Activated naive CD8-positive, alpha-beta T cell treated with anti-CD3 and anti-CD28 coated beads, Interleukin-2, amount 50 U/mL, for 16 hours (primary cell): ENCODE measurements around the gene C19orf12.
"Not testable (repeated sequence)": the region's sequence is repeated elsewhere in the genome, so short reads cannot be mapped to it uniquely, and the experiment has no call there.

Experiments used
- DNase-seq: peaks from one replicate; pipeline ENCODE4 v3.0.0-alpha.2; 2020; ENCODE audit warnings: low read depth, low spot score

C19orf12 gene

DNA sequence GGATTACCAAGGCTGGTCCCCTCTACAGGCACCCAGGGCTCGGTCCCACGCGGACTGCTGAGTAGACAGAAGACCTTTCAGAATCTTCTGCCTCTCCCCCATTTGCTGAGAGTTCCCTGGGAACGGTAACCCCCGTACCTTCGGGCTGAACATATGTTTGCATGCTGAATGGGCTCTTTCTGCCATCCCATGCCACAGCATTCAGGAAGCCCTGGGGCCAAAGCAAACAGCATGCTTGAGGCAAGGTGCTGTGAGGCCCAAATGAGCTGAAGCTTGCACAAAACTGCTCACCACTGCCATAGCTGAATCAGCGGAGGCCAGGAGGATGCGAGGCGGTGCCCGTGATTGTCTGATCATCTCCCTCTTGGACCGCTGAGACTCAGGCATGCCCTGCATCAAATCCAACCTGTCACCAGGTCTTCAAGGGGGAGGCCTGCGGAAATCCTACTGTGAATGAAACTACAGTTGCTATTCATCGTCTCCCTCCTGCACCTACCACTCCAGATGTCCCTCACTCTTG is 16.3 kb upstream of the C19orf12 start:
- DNase-seq = no peak

DNA sequence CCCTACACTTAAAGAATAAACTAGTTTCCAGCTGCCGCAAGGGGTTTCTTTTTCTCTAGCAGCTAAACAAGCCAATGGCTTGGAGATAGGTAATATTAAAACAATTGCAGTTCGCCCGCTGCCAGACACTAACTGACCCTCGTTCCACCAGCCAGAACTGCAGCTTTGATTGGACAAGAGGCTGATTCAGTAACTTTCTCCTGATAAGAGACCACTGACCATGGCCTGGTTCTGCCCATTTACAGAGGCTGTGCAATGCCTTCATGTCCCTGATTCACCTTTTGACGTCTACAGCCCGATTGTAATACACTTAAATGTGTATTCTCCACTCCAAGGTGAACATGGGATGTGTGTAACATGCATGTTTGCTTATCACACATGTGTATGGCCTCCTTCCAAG is 12.8 kb upstream of the C19orf12 start:
- no peak for DNase-seq

DNA sequence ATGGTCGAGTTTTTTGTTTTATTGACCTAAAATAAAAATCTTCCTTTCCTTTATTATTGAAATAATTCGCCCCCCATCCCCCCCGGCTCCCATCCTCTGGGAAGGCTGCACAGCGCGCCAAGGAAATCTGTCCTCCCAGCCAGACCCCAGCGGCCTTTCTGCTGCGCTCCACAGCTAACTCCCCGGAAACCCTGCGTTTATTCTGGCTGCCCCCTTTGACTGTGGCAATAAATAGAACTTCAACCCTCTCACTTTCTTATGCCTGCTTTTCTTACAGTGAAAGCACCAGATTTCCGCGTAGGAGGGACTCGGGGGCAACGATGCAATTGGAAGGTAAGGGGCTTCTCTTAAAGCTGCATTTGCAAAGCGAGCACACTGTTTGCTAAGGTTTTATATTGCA is 9.7 kb upstream of the C19orf12 start:
- no peak for DNase-seq

DNA sequence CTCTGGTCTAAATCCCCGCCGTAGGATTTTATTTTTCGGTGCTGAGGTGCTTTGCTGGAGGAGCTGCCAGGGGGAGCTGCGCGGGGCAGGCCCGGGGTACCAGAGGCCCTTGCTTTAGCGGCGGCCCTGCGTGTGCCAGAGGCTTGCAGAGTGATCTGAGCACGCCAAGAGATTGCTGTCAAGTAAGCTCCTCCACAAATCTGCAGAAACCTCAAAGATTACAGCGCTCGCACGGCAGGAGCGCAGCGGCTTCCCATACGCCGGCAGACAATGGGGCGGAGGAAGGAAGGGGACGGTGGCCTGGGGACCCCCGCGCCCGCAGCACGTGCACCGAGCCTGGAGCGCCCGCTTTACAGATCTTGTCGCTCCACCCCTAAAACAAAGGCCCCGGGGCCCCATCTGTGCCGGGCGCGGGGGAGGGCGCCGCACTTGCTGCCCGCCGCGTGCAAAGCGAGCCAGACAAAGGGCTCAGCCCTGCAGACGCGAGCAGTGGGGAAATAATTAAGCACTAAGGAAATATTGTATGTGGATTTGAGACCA is 9.1 kb upstream of the C19orf12 start:
- DNase-seq = no peak

DNA sequence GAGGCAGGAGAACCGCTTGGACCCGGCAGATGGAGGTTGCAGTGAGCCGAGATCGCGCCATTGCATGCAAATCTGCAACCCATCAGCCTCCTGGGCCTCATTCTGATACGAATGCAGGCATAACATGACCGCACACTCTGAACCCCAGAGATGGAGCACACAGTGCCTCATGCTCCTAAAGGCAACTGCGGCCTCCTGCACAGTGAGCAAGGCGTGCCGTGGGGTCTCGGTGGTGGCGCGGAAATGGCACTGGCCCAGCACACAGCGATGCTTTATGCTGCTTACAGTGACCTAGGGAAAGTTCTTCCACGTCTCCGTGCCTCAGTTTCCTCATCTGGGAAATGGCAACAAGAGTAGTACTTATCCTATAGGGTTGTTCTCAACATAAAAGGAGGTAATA is 2.0 kb upstream of the C19orf12 start:
- no peak for DNase-seq

DNA sequence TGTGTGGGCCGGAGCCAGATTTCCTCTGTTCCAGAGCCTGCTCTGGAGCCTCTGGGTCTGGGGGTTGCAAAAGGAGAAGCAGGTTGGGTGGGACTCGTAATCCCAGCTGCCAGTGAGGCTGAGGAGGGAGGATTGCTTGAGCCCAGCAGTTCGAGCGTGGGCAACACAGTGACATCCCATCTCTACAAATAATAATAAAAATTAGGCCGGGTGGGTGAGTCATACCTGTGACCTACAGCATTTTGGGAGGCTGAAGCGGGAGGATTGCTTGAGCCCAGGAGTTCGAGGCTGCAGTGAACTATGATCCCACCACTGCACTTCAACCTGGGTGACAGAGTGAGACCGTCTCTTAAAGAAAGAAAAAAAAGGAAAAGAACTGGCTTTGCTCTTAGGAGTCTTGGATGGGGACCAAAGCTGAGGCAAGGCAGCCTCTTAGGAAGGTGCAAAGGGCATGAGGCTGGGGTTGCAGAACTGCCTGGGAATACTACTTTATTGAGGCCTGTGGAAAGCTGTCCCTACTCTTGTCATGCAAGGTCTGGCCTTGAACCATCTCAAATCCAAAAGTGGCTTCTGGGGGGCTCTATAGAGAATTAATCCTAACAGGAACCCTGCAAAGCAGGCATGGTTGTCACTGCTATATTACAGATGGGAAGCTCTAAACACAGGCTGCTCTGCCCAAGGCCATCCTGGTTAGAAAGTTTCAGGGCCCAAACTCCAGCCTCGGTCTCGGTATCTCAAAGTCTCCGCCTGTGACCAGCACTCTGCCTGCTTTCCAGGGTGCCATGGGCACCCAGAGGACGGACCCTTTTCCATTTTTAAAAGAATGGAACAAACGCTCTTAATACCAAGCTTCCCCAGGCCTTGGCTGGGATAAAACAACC is 880 bp upstream of the C19orf12 start:
- DNase-seq = no peak

DNA sequence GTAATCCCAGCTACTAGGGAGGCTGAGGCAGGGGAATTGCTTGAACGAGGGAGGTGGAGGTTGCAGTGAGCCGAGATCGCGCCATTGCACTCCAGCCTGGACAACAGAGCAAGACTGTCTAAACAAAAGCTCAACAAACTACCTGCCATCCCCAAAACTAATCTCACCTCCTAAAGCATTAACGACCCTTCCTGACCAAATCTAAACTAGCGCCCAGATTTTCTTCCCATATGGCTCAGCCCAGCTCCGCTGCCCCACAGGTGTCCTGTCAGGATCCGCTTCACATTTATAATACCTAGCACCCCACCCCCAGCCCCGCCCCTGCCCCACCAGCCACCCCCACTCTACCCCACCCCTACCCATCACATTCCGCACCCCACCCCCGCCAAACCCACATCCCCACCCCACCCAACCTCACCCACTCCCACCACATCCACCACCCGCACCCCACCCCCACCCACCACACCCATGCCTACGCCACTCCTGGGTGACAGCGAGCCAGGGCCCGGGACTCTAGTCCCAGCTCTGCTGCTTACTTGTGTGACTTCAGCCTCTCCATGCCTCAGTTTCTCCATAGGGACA is 599 bp downstream of the C19orf12 start:
- no peak for DNase-seq

DNA sequence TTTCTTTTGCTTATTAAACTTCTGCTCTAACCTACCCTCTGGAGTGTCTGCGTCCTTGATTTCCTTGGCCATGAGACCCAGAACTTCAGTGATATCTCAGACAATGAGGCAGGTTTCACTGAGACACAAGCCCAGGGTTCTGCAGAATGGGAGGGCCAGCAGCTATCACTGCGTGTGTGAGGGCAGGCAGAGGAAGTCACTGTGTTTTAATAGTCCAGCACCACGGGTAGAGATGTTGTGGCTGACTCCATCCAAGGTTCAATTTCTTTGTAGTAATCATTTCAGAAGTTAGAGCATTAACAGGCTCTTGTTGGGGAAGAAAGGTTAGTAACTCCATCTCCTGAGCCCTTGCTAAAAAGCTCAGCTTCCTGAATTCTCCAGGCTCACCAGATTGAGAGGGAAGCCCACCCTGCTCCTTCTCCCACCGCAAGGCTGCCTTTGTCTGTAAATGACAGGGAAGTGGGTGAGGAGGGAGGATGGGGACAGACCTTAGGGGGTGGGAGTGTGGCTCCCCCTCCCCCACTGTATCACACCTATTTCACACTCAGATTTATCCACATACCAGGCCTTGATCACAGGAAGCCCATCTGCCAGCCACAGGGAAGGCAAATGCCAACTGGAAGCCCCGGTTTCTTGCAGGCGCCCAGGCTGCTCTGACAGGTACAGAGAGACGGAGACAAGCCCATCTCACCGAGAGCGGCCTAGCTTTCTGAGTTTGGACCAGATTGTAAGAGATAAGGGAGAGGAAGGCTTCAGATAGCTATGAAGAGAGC is 2.1 kb downstream of the C19orf12 start:
- DNase-seq = no peak

DNA sequence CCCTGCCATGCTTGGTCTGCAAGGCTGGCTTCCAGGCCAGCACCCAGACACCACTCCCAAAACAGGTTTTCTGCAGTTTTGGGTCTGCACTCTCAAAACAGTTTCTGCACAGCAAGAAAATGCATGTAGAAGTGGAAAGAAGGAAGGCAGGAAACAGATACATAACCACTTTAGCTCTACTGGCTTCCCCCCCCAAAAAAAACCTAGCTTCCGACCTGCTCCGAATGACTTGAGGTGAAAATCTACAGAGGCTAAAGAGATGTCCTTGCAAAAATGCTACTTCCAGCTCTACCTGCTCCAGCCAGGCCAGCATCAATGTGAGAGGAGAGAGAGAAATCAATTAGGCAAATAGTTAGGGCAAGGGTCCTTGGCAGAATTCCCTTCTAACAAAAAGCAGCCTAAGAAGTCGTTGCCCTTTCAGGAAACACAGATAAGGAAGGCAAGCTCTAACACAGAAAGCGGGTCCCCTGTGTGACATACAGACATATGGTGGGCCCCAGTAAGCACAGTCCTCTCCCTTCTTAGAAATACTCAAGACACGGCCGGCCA is 3.4 kb downstream of the C19orf12 start:
- DNase-seq = no peak

DNA sequence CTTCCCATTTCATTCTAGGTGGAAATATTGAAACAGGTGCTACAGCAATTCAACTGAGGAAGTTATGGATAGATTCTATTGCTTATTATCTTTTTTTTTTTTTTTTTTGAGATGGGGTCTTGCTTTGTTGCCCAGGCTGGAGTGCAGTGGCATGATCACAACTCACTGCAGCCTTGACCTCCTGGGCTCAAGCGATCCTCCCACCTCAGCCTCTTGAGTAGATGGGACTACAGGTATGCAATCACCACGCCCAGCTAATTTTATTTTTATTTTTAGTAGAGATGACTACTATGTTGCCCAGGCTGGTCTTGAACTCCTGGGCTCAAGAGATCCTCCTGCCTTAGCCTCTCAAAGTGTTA is 5.6 kb downstream of the C19orf12 start:
- not testable (repeated sequence) for DNase-seq

DNA sequence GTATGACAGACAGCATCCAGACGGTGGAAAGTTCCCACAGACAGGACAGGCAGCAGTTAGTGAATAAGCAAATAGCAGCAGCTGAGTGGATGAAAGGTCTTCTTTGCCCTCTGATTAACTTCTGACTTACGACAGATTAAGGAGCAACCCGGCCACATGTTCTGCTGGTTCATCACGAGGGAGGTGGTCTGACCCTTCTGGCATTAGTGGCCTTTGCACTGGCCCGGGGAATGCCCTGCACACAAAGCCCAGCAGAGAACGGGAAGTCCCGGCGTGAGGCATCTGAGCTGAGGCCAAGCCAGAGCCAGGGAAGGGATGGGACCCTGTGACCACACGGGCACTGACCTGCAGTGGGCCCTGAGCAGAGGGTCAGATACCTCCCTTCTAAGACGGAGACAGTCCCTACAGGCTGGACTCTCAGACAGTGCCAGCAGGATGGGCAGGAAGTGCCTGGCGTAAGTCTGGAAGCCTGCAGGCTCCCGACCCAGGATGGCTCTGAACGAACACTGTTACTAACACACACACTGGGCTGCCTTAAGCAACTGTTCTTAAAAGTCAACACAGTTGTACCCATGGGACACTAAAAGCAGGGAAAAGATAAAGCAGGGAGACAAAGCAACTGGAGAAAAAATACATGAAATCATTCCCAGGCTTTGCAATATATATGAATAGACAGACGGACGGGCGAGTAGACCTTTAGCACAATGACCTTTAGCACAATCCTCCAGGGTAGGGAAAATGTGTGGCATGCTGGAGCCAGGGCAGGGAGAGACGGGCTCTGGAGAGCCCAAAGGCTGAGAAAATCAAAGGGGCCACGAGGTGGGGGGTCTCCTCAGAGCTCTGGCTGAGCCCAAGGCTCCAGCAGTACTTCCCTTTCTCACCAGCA is 6.3 kb downstream of the C19orf12 start:
- DNase-seq = no peak

DNA sequence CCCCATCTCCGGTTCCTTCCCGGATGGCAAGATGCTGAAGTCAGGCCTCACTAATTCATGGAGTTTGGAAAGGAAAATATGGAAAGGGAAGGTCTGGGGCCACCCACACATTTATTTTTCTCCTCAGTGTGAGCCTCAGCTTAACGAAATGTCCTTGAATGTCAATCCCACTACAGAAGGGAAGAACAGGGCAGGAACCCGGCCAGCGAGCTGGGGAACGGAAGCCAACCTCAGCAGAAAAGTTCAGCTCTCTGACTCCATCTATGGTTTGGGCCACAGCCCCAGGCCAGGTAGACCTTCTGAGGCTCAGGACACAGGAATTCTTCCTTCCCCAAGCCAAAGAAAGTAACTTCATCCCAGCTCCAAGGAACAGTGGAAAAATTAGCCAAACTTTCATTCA is 8.4 kb downstream of the C19orf12 start:
- no peak for DNase-seq

DNA sequence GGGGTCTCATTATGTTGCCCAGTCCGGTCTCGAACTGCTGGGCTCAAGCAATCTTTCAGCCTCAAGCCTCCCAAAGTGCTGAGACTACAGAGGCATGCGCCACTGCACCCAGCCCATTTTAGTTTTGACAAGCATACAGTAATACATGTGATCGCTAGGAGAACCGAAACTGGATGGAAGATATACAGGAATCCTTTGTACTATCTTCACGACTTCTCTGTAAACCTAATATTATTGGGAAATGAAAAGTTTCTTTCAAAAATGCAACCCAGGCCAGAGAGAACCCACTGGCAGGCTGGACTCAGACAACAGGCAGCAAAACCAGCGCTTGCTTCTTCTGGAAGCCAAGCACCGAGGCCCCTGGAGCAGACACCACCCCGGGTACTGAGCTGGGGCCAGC is 9.4 kb downstream of the C19orf12 start:
- DNase-seq = no peak

DNA sequence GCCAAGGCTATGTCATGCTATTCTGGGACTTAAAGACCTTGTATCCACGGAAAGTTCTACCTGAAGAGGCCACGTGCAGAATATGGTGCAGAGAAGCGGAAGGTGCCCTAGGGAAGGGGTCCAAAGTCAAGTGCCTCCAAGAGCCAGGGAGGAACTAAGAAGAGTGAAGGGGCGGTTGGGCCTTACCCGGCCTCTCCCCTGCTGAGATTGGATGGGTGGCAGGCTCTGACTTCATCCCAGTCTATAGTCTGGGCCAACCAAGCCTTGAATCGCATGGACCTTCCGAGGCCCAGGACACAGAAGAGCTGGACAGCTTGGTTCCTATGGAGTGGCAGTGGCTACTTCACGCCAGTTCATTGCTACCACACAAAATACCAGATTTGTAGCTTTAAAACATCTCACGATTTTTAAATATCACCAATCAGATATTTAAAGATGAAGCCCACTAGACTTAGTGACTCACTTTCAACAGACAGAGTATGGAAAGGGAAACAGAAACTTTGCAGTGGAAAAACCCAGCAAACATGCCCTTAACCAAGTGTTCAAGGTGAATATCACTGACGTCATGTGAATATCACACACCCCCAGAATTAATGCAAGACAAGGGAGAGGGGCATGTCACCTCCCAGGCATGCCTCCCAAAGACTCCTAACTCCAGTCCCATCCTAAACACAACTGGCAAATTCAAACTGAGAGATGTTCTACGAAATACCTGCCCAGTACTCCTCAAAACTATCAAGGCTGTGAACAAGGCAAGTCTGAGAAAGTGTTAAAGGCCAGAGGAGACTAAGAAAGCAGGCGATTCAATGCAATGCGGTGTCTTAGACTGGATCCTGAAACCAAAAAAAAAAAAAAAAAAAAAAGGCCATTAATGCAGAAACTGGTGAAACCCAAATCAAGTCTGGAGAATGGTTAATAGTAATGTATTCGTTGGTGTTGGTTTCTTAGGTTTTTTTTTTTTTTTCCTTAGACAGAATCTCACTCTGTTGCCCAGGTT is 10.2 kb downstream of the C19orf12 start:
- no peak for DNase-seq

DNA sequence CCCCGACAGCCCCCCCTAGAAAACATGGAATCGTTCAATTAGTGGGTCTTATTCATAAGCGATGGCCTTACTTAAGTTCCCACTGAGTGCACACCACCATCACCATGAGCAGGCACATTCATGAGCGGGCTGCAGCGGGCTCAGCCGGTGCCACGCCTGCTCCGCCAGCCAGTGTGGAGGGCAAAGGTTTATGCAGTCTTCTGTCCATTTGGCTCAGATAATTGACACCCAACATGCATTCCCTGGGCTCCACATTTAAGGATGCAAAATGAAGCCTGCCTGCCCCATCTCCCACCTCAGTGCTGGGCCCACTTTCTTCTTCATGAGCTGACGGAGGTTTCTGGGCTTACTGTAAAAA is 12.1 kb downstream of the C19orf12 start:
- no peak for DNase-seq

DNA sequence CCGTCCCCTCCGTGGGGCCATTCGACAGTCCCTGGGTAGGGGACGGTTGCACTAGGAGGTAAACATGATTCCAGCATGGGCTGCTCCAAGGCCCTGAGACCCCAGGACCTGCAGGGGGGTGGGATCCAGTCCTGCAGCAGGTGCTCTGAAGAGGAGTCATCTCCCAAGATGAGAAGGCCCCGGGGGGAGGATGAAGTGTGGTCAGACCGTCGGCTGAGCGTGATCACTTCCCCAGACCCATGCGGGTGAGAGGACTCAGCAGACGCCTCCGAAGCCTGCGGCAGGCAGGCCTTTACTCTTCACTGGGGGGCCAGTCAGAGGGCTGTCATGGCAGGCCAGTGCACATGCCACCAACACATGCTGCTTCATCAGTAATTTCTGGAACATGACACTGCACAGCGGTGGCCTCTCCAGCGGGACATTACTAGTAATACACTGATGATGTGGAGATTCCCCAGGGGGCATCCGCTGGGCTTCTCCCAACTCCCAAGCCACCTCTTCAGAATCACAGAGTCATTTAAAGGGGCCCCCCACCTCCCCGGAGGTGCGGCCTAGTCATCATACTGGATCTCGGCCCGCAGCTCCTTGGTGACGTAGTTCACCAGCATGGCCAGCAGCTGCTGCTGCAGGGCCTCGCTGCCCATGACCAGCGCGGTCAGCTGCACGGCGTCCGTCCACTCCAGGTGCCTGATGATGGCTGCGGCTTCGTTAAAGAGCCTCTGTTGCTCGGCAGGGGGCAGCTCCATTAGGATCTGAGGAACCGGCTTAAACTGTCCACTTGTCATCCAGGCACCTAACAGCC is 12.7 kb downstream of the C19orf12 start:
- DNase-seq = no peak

DNA sequence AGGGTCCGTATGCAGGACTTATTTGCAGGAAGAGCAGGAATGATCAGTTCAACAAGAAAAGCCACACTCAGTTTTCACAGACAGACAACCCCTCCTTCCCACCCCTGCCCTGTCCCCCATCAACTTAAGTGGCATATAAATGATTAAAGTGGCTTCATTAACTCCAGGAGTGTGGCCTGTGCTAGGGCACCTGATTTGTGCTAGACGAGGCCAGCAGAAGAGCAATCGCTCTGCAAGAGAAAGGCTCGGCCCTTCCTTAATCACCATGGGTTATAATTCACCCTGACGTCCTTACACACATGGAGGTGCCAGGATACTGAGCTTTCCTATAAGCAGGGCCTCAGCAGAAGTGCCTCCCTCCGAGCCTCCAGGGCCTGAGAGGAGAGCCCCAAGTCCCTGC is 14.6 kb downstream of the C19orf12 start:
- no peak for DNase-seq

DNA sequence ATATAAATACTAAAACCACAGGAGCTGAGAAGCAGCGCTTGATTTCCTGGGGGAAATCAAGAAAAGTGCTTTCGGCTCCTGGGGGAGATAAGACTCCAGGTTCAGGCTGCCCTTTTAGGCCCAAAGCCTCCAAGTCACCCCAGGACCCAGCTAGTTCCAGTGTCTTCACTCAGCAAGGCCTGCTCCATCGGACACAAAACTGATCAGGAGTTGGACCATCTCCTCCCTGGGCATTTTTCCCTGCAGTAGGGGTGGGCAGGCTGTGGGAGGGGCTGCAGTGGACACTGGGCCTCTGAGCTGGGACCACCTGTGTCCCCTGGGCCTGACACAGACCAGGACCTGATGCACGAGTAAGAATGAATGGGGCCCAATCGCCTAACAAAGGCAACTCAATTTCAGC is 15.2 kb downstream of the C19orf12 start:
- no peak for DNase-seq
